T-helper 1 cell treated with Interleukin-12 subunit alpha and Interleukin-12 subunit beta and Interleukin-4 antibody, amounts not matched to agents 30 μg/mL and 1 μg/mL, for 36 hours (primary cell): Measurements from ENCODE around the gene EXTL1.

Source experiments
- H3K27ac Mint-ChIP-seq: one replicate; pipeline ENCODE4 v1.8.0; 2021; ENCODE audit warnings: mild to moderate bottlenecking, mixed read lengths
- H3K27me3 Mint-ChIP-seq: one replicate; pipeline ENCODE4 v1.8.0; 2021; ENCODE audit warnings: low read depth, mixed read lengths
- H3K36me3 Mint-ChIP-seq: one replicate; pipeline ENCODE4 v1.8.0; 2021; ENCODE audit warnings: low read depth, mixed read lengths
- H3K4me1 Mint-ChIP-seq: one replicate; pipeline ENCODE4 v1.8.0; 2021; ENCODE audit warnings: low read depth, mixed read lengths
- H3K4me3 Mint-ChIP-seq: one replicate; pipeline ENCODE4 v1.8.0; 2021; ENCODE audit warnings: mild to moderate bottlenecking, moderate library complexity, mixed read lengths
- H3K9me3 Mint-ChIP-seq: one replicate; pipeline ENCODE4 v1.8.0; 2021; ENCODE audit warnings: mixed read lengths

The EXTL1 gene

DNA sequence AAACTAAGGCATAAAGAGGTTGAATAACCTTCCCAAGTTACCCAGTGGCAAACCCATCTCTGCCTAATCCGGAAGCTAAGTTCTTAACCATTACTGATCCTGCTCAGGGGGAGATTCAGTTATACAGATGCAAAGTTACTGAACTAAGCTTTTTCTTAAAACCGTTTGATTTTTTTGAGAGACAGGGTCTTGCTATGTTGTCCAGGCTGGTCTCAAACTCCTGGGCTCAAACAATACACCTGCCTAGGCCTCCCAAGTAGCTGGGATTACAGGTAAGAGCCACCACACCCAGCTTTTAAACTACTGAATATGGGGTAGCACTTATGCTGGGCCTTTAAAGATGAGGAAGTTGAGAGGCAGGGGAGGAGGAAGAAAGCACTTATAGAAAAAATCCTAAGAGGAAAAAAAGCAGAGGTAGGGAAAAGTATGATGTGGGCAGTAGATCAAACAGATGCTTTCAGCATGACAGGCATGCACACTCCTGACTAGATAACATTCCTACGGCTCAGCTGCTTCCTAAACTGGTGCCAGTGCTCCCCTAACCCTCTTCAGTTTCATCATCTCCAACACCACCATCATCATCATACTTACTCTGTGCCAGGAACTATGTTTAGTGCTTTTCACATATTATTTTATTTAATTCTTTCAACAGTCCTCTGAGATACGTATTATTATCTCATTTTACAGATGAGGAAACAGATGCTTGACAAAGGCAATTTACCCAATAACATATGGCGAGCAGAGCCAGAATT lies 29.5 kb upstream of the EXTL1 start:
- peaks cover 30% of the 10 kb centered on the region for H3K4me1 Mint-ChIP-seq
- H3K4me3 Mint-ChIP-seq = no peak overlapping the region
- no peak overlapping the region for H3K27ac Mint-ChIP-seq
- H3K36me3 Mint-ChIP-seq = peaks cover 9% of the 10 kb centered on the region
- no peaks in the 10 kb centered on the region for H3K9me3 Mint-ChIP-seq
- H3K27me3 Mint-ChIP-seq = no peaks in the 10 kb centered on the region

DNA sequence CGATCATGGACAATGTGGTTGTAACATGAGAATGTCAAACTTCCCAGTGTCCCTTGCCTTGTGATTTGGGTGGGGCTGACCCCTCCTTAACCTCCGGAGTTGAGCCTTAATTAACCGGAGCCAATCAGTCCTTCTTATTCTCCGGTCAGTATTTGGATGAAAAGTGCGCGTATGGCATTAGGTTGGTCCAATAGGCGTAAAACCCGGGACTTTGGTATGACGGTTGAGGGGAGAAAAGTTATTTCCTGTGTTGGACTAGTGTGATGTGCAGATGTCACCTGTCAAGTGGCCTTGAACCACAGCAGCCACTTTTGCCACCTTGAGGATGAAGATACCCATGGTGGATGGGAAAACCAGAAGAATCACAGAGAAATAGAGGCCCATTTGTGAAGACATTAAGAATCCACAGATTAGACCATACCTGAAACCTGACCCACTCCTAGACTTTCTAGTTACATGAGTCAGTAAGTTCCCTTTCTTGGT lies 28.8 kb upstream of the EXTL1 start:
- H3K4me3 Mint-ChIP-seq = no peak overlapping the region
- peaks cover 5% of the 10 kb centered on the region for H3K36me3 Mint-ChIP-seq

DNA sequence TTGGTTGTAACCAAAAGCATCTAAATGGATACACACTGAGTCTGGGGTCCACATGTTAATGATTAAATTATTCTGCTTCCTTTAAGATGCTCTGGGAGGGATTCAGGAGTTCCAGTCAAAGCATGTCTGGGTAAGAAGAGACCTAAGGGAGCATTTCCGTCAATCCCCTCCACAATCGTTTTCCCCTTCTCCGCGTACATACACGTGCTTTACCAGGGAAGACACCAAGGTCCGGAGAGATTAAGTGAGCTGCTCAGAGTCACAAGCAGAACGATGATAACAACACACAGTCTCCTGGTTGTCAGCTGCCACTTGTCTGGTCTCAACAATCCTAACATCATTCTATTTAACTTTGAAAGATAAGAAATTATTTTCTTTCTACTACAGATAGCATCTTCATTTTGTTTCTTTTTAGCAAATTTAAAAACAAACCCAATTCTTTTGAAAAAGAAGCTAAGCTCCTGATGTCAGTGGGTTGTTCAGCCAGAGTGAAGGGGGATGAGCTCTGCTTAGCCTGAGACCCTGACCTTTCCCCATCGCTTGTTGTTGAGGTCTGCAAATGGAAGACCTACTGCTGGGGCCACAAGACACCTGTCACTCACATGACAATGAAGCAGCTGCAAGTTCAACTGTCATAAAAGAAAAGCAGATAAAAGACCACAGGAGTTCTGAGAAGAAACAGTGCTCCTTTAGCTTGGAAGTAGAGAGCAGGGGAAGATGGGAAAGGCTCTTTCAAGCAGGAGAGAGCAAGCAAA lies 28.2 kb upstream of the EXTL1 start:
- no peak overlapping the region for H3K27ac Mint-ChIP-seq

More for the DNA sequence above, 28.8 kb upstream of the EXTL1 start:
- no peaks in the 10 kb centered on the region for H3K27me3 Mint-ChIP-seq
- no peak overlapping the region for H3K27ac Mint-ChIP-seq
- no peaks in the 10 kb centered on the region for H3K9me3 Mint-ChIP-seq
- H3K4me1 Mint-ChIP-seq = peaks cover 34% of the 10 kb centered on the region

DNA sequence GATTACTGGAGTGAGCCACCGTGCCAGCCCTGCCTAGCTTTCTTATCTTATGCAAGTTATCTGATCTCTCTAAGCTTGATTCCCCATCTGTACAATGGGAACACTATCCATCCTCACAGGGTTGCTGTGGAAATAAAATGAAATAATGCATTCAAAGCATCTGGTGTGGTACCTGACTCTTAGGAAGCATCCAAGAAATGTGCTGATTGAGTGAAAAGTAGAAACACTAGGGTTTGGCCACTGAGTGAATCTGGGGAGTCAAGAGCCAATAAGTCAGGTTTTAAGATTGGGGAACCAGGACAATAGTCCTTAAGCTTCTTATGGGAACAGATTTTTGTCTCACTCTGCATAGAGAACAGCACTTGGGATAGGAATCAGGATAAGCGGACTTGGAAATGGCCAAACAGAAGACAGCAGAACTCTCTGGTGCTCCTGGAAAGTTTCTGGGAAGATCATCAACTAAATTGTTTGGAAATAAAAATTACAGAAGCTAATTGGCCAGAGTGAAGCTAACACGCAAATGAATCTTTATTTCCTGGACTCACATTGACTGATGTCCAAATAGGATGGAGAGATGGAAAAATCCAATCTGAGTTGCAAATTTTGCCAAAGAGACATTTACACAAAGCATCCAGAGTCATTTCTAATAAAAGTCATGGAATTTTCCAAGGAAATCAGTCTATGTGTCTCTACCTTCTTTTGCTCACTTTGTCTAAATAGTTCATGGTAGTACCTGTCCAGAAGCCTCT lies 27.0 kb upstream of the EXTL1 start:
- H3K4me3 Mint-ChIP-seq = no peak overlapping the region
- H3K4me1 Mint-ChIP-seq = peaks cover 37% of the 10 kb centered on the region
- H3K36me3 Mint-ChIP-seq = peaks cover 4% of the 10 kb centered on the region
- no peaks in the 10 kb centered on the region for H3K9me3 Mint-ChIP-seq
- H3K27me3 Mint-ChIP-seq = no peaks in the 10 kb centered on the region
- H3K27ac Mint-ChIP-seq = no peak overlapping the region

More for the DNA sequence above, 28.2 kb upstream of the EXTL1 start:
- Mint-ChIP-seq H3K27me3 (no peaks in the 10 kb centered on the region), H3K9me3 (no peaks in the 10 kb centered on the region), H3K36me3 (peaks cover 4% of the 10 kb centered on the region), H3K4me1 (peaks cover 36% of the 10 kb centered on the region), H3K4me3 (no peak overlapping the region)

DNA sequence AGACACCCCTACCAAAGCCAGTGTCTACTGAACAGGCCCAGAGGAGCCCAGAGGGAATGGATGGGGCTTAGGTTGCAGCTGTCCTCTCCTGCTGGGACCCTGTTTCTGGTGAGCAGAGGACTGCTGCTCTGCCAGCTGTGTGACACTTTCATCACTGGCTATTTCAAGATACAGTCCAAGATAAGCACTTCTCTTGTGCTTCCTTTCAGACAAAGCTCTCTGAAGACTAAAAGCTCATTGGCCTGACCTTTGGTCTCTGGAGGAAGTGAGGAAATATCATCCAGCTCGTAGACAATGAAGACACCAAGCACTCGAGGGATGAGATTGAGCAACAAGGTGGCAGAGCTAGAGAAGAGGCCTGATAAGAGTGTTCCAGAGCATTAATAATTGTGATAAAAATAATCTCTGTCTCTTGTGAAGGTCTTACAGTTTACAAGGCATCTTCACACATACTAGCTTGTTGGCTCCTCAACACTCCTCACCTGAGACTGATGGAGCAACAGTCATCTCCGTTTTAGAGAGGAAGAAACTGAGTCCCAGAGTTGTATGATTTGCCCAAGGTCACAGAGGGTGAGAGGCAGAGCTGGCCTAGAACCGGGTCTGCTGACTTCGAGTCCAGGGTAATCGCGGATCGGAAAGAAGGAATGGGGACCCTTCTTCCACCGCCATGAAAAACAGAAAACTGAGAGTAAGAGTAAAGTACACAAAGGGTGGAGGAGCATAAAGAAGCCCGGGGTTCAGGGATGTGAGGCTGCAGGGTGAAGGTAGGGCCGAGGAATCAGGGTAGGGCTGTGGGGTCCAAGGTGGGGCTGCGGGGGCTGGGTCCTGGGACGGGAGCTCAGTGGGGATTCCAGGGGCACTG lies 24.4 kb upstream of the EXTL1 start:
- Mint-ChIP-seq H3K9me3 (no peaks in the 10 kb centered on the region), H3K4me1 (peaks cover 26% of the 10 kb centered on the region), H3K27me3 (peaks cover 4% of the 10 kb centered on the region), H3K27ac (peak overlapping the region; percentile 97), H3K4me3 (peak overlapping the region; percentile 96), H3K36me3 (peaks cover 4% of the 10 kb centered on the region)

DNA sequence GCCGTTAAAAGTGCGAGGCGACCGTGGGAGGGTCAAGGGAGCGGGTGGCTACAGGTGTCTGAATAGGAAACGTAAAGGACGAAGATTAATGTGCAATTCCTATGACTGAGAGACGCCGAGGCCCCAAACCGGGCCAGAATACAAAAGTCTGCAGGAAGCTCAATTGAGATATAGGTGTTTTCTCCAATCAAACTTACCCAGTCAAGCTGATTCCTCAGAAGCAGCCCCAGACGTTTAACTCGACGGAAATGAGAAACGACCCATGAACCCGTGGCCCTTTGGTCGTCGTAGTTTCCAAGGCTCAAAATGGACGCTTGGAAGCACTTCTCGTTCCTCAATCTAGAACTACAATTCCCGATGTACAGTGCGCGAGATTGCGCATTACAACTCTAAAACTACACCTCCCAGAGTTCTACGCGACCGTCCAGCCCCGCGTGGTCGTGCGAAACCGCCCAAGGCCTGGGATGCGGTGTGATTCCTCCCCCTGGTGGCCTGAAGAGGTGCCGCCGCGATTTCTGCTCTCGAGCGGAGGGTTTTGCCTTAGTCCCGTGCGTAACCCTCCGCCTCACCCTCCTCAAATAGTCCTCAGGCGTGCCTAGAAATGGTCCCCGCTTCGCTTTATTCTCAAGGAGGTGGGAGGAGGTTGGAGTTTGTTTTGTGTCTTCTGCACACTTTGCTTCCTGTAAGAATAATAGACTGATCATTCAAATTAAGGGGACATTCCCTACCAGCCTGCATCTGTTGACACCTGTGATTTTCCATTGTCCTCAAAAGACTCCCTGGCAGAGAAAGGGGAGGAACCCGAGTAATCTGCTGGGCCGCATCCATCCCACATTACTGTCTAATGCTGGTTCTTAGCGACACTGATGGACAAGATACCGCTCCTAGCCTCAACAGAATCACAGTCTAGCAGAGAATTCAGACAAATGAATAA lies 23.5 kb upstream of the EXTL1 start, which contains the start of gene PAFAH2:
TSS of gene PAFAH2 (minus strand) at position 236 of the 934 bp plus-strand sequence. CDS start 7,247 bp downstream, outside the sequence.
- Mint-ChIP-seq H3K27ac (peak within 1 kb of the TSS; percentile 97), H3K36me3 (peaks cover 4% of the 10 kb centered on the region), H3K4me1 (peaks cover 23% of the 10 kb centered on the region), H3K4me3 (peak within 1 kb of the TSS; percentile 96), H3K27me3 (peaks cover 4% of the 10 kb centered on the region), H3K9me3 (no peaks in the 10 kb centered on the region)

DNA sequence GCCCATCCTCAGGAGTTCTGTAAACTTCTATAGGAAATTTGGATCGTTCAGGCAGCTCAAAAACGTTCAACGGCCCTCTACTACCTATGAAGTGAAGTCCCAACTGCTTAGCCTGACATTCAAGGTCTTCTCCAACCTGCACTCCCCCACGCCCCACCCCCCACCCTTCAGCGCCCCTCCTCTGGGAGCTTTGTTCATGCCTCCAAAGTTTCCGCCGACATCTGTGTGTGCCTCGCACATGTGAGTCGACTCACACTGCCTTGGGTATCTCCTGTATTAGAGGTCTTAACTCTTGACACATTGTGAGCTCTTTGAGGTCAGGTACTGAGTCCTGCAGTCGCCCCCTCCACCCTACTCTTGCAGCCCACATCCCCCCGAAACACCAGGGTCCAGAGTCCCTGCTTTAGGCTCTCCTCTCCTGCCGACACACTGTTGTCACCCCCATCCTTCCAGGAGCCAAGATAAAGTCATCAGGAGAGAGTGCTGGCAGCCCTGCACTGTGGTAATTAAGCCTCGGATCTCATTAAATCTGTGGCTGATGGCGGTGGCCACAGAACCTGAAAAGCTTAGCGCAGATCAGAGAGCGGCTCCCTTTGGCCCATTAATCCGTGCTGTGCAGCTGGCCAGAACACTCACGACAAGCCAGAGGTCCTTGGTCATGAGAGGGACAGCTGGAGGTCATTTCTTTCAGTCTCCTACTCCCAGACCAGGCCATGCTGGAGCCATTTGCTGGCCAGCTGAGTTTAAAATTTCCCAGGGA lies 22.4 kb upstream of the EXTL1 start:
- Mint-ChIP-seq H3K27ac (no peak overlapping the region), H3K4me3 (no peak overlapping the region), H3K9me3 (no peaks in the 10 kb centered on the region), H3K36me3 (peaks cover 2% of the 10 kb centered on the region), H3K4me1 (peaks cover 17% of the 10 kb centered on the region), H3K27me3 (peaks cover 4% of the 10 kb centered on the region)

DNA sequence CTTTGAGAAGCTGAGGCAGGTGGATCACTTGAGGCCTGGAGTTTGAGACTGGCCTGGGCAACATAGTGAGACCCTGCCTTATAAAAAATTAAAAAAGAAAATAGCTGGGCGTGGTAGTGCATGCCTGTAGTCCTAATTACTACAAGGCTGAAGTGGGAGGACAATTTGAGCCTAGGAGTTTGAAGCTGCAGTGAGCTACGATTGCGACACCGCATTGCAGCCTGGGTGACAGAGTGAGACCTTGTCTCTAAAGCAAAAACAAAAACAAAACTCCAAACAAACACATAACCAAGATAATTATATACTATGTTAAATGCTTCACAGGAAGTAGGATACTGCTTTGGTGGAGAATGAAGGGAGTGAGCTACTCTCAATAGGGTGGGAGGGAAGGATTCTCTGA lies 18.3 kb upstream of the EXTL1 start:
- Mint-ChIP-seq H3K4me3 (no peak overlapping the region), H3K27ac (no peak overlapping the region), H3K9me3 (no peaks in the 10 kb centered on the region), H3K27me3 (peaks cover 16% of the 10 kb centered on the region), H3K4me1 (peaks cover 5% of the 10 kb centered on the region), H3K36me3 (no peaks in the 10 kb centered on the region)

DNA sequence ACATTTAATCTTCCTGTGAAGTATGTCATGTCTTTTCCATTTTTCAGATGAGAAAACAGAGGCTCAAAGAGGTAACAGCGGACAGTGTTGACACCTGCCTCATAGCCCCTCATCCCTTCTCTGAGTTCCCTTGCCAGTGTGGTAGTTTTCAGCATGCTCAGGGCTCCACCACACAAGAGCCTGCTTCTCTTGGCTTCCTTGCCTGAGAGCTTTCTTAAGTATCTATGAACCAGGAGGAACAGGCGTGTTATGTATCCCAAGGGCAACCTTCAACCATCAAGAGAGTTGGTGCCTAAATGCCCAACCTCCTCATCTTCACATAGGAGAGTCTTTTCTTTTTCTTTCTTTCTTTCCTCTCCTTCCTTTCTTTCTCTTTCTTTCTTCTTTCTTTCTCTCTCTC lies 17.8 kb upstream of the EXTL1 start:
- H3K4me3 Mint-ChIP-seq = no peak overlapping the region
- no peaks in the 10 kb centered on the region for H3K9me3 Mint-ChIP-seq
- H3K27ac Mint-ChIP-seq = no peak overlapping the region
- peaks cover 16% of the 10 kb centered on the region for H3K27me3 Mint-ChIP-seq
- H3K4me1 Mint-ChIP-seq = peaks cover under 1% of the 10 kb centered on the region
- no peaks in the 10 kb centered on the region for H3K36me3 Mint-ChIP-seq

DNA sequence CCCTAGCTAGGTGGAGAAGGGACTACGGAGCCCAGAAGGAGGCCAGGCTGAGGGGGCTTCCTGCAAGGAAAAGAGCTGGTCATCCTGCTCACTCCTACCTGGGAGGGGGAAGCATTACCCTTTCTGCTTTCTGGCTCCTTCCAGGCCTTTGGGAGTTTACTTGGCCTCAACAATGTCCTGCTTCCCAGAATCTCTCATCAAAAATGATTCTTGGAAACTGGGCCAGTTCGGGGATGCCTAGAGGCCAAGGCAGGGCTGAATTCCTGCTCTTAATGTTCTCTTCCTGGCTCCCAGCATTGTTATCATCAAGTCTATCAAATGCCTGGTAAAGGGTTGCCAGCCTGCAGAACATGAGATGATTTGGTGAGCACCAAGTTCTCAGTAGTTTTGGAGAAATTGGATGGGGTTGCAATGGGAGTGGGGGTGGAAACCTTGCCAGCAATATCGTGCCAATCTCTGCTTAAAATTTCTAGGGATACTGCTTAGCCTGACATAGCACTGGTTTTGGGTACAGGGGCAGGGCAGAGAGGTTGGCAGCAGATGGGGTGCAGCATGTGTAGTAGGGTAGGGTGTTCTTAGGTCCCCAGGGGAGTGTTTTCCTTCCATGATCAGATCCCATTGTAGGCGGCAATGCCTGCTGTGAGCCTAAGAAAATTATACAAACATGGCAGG lies 16.0 kb upstream of the EXTL1 start:
- no peaks in the 10 kb centered on the region for H3K36me3 Mint-ChIP-seq
- no peaks in the 10 kb centered on the region for H3K4me1 Mint-ChIP-seq
- H3K9me3 Mint-ChIP-seq = no peaks in the 10 kb centered on the region
- peaks cover 14% of the 10 kb centered on the region for H3K27me3 Mint-ChIP-seq
- no peak overlapping the region for H3K27ac Mint-ChIP-seq
- no peak overlapping the region for H3K4me3 Mint-ChIP-seq

DNA sequence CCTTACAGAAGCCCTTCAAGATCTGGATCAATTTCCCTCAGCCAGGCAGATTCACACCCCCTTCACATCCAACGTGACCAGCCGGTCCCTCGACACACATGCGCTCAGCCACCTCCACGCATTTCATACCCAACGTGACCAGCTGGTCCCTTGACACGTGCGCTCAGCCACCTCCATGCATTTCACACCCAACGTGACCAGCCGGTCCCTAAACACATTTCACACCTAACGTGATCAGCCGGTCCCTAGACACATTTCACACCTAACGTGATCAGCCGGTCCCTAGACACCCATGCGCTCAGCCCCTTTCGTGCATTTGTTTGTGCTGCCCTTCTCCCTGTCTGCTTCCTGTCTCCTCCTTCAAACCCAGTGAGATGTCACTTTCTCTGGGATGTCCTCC lies 14.9 kb upstream of the EXTL1 start:
- Mint-ChIP-seq H3K4me1 (no peaks in the 10 kb centered on the region), H3K4me3 (no peak overlapping the region), H3K27ac (no peak overlapping the region)

DNA sequence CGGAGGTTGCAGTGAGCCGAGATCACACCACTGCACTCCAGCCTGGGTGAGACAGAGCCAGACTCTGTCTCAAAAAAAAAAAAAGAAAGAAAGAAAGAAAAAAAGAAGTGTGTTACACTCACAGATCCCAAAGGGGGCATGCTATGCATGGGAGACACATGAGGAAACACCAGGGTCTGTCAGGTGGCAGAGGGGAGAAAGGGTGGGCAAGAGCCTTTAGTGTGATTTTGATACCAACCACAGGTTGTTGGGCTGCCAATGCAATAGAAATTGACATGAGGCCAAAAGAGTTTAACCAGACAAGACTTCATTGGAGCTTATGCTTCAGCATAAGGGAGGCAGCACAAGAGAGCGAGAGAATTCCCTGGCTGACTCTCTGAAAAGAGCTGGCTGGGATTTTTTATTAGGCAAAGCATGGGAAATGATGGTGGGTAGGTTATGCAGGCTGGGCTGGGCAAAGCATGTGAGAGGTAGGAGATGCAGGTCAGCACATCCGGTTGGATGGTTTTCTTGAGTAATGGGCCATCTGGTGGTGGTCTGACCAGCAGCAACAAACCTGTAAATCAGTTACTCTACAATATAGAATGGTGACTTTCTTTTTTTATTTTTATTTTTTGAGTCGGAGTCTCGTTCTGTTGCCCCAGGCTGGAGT lies 11.7 kb upstream of the EXTL1 start:
- no peak overlapping the region for H3K4me3 Mint-ChIP-seq
- no peak overlapping the region for H3K27ac Mint-ChIP-seq
- H3K36me3 Mint-ChIP-seq = no peaks in the 10 kb centered on the region

More for the DNA sequence above, 14.9 kb upstream of the EXTL1 start:
- Mint-ChIP-seq H3K36me3 (no peaks in the 10 kb centered on the region), H3K27me3 (peaks cover 17% of the 10 kb centered on the region), H3K9me3 (no peaks in the 10 kb centered on the region)

More for the DNA sequence above, 11.7 kb upstream of the EXTL1 start:
- H3K27me3 Mint-ChIP-seq = peaks cover 12% of the 10 kb centered on the region
- H3K4me1 Mint-ChIP-seq = no peaks in the 10 kb centered on the region
- H3K9me3 Mint-ChIP-seq = no peaks in the 10 kb centered on the region
